H1 (cell line): ENCODE measurements around the gene CSTF2.

ENCODE experiments used
- EP300 ChIP-seq, 2 experiments: IDR thresholded peaks; 1 replicate in 1 of 2; 2 replicates in 1 of 2; pipeline ENCODE4 v1.6.1; 2011 to 2012; ENCODE audit warnings: low read depth in 2 of 2, low read length in 2 of 2, mild to moderate bottlenecking in 2 of 2, borderline replicate concordance in 1 of 2, inconsistent platforms in 1 of 2, moderate library complexity in 1 of 2
- KDM4A ChIP-seq: IDR thresholded peaks from one replicate; pipeline ENCODE4 v1.7.1; 2012; ENCODE audit warnings: low read depth, mild to moderate bottlenecking, moderate library complexity, low read length, inconsistent platforms; ENCODE audit not compliant: severe bottlenecking
- POLR2AphosphoS5 ChIP-seq: IDR thresholded peaks from 2 replicates; pipeline ENCODE4 v1.6.1; 2011; ENCODE audit warnings: low read depth, low read length
- RAD21 ChIP-seq, 2 experiments: IDR thresholded peaks in 1 of 2; conservative IDR thresholded peaks in 1 of 2; 2 replicates each; pipeline ENCODE4 v1.6.1; 2011; ENCODE audit warnings: low read depth in 2 of 2, low read length in 2 of 2, improper control_type of control experiment in 1 of 2, inconsistent platforms in 1 of 2, mild to moderate bottlenecking in 1 of 2, moderate library complexity in 1 of 2
- SRF ChIP-seq: IDR thresholded peaks from 2 replicates; pipeline ENCODE4 v1.6.1; 2011; ENCODE audit warnings: mild to moderate bottlenecking, low read depth, low read length, moderate library complexity
- TAF1 ChIP-seq: IDR thresholded peaks from 2 replicates; pipeline ENCODE4 v1.6.1; 2011; ENCODE audit warnings: mild to moderate bottlenecking, low read depth, low read length
- TF ChIP-seq, protein P1 (sequence below), 3 experiments: IDR thresholded peaks; 1 replicate in 2 of 3; 2 replicates in 1 of 3; pipeline versions ENCODE4 v1.5.1 to v1.6.1; 2011; ENCODE audit warnings: low read length in 3 of 3, mild to moderate bottlenecking in 3 of 3, inconsistent platforms in 2 of 3, low read depth in 1 of 3, moderate library complexity in 1 of 3; ENCODE audit not compliant: insufficient read depth in 1 of 3; ENCODE audit errors: control extremely low read depth in 1 of 3
- TF ChIP-seq, protein P2 (sequence below): IDR thresholded peaks from 2 replicates; pipeline ENCODE4 v1.6.1; 2012; ENCODE audit warnings: inconsistent platforms
- TF ChIP-seq, protein P3 (sequence below): IDR thresholded peaks from 2 replicates; pipeline ENCODE4 v1.6.1; 2012; ENCODE audit warnings: inconsistent platforms

DNA sequence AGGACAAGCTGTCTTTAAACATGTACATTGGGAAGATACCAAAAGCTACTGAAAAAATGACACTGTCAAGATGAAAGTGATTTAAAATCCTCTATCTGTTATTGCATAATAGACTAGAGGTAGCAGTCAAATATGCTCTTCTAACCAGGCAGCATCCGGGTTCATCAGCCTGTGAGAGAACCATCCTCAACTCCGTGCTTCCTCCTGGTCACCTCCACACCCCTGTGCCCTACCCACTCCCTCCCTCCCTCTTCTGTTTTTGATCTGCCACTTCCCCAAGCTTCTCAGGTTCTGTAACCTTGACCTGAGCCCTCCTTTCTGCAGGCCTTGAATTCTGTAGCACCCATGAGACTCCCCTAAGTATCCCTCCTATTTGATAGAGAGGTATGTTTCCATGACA lies 48.1 kb downstream of the CSTF2 start:
- no peak for TF ChIP-seq KDM4A
- TF ChIP-seq, protein P1, sequence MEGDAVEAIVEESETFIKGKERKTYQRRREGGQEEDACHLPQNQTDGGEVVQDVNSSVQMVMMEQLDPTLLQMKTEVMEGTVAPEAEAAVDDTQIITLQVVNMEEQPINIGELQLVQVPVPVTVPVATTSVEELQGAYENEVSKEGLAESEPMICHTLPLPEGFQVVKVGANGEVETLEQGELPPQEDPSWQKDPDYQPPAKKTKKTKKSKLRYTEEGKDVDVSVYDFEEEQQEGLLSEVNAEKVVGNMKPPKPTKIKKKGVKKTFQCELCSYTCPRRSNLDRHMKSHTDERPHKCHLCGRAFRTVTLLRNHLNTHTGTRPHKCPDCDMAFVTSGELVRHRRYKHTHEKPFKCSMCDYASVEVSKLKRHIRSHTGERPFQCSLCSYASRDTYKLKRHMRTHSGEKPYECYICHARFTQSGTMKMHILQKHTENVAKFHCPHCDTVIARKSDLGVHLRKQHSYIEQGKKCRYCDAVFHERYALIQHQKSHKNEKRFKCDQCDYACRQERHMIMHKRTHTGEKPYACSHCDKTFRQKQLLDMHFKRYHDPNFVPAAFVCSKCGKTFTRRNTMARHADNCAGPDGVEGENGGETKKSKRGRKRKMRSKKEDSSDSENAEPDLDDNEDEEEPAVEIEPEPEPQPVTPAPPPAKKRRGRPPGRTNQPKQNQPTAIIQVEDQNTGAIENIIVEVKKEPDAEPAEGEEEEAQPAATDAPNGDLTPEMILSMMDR (IDR thresholded peaks at IDR 0.05; ENCODE audit: control extremely low read depth in 1 of 3, insufficient read depth in 1 of 3, low read depth in 1 of 3, low read length in 3 of 3): no peak
- TF ChIP-seq, protein P2, sequence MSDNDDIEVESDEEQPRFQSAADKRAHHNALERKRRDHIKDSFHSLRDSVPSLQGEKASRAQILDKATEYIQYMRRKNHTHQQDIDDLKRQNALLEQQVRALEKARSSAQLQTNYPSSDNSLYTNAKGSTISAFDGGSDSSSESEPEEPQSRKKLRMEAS: no peak
- TF ChIP-seq TAF1: no peak
- TF ChIP-seq, protein P3, sequence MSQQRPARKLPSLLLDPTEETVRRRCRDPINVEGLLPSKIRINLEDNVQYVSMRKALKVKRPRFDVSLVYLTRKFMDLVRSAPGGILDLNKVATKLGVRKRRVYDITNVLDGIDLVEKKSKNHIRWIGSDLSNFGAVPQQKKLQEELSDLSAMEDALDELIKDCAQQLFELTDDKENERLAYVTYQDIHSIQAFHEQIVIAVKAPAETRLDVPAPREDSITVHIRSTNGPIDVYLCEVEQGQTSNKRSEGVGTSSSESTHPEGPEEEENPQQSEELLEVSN: no peak
- TF ChIP-seq SRF: no peak
- no peak for TF ChIP-seq POLR2AphosphoS5
- TF ChIP-seq EP300 (IDR thresholded peaks at IDR 0.05; ENCODE audit: borderline replicate concordance in 1 of 2, low read depth in 2 of 2, low read length in 2 of 2): no peak
- no peak for TF ChIP-seq RAD21 (IDR thresholded peaks at IDR 0.05 in 1 of 2, conservative IDR thresholded peaks at IDR 0.05 in 1 of 2; ENCODE audit: low read depth in 2 of 2, low read length in 2 of 2)
